HG03280 (cell line): Measurements from ENCODE around the gene F2RL1.
"Not testable (repeated sequence)": the region's sequence is repeated elsewhere in the genome, so short reads cannot be mapped to it uniquely, and the experiment has no call there.

Experiments
- ATAC-seq: cut with Tn5 transposase; IDR thresholded peaks from one replicate; pipeline ENCODE4 v1.9.1; 2021; ENCODE audit warnings: mild to moderate bottlenecking, moderate library complexity; ENCODE audit not compliant: unreplicated experiment

Gene F2RL1, protein sequence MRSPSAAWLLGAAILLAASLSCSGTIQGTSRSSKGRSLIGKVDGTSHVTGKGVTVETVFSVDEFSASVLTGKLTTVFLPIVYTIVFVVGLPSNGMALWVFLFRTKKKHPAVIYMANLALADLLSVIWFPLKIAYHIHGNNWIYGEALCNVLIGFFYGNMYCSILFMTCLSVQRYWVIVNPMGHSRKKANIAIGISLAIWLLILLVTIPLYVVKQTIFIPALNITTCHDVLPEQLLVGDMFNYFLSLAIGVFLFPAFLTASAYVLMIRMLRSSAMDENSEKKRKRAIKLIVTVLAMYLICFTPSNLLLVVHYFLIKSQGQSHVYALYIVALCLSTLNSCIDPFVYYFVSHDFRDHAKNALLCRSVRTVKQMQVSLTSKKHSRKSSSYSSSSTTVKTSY

DNA sequence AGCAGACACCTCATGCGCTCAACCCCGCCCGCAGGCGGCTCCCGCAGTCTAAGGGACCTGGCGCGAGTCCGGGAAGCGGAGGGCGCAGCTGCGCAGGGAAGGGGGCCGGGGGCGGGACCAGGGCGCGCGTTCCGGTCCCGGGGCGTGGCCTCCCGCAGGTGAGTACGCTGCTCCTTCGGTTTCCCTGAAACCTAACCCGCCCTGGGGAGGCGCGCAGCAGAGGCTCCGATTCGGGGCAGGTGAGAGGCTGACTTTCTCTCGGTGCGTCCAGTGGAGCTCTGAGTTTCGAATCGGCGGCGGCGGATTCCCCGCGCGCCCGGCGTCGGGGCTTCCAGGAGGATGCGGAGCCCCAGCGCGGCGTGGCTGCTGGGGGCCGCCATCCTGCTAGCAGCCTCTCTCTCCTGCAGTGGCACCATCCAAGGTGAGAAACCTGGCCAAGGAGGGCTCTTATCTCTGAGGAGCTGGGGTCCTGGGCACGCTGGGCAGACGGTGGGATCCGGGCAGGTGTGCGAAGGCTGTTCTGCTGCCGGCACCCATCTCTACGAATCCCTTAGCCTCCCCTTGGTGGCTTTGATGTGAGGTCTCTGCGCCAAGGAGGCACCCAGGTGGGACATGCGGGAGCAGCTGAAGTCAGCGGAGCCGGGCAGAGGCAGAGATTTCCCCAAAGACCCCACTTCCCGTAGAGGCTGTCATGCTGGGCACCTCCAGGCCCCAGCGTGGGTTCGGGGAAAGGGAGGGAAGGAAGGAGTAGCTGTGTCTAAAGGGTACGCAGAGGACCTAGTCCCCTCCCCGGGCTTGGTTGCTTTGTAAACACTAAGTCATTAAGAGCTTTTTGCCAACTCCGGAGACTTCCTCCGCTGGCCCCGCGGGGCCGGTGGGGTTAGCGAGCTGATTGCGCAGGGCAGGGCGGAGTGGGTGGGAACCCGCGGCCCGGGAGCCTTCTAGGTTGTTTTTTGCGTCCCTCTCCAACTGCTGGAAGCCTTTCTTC lies at the start of gene F2RL1:
Gene F2RL1, plus strand, starts transcription at position 187 of the 988 bp plus-strand sequence. Its CDS starts 153 bp downstream, at position 340.
- ATAC-seq = no peak

DNA sequence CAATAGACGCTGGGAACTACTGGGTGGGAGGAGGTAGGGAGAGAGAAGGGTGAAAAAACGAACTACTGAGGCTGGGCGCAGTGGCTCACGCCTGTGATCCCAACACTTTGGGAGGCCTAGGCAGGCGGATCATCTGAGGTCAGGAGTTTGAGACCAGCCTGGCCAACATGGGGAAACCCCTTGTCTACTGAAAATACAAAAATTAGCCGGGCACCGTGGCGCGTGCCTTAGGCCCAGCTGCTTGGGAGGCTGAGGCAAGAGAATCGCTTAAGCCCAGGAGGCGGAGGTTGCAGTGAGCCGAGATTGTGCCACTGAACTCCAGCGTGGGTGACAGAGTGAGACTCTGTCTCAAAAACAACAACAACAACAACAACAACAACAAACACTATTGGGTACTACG lies 47.8 kb upstream of the F2RL1 start:
- not testable (repeated sequence) for ATAC-seq

DNA sequence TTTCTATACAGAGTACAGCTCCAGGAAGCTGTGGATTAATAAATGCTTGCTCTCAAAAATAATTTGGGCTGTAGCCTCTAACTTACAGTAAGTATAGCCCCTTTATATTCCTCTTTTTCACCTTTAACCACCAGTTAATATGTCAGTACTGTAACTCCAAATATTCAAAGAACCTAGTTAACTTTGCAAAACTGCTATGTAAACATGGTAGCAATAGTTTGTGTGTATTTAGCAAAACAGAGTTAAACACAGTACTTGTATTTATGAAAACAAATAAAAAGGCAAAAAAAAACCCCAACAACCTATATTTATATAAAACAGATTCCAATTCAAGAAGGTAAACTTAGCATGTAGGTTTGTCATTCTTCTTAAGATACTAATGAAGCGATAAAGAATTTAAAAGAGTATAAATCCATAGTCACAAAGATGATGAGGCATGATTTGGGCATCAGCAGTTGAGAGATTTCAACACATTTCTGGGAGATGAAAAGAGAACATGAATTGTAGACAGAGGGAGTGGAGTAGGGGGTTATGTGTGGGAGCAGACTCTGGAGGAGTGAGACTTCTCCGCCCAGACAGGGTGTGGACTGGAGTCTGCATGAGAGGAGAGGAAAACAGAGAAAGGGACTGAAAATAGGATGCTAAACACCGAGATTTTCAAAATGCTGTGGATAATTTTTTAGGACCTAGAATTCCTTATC lies 47.0 kb upstream of the F2RL1 start:
- no peak for ATAC-seq

DNA sequence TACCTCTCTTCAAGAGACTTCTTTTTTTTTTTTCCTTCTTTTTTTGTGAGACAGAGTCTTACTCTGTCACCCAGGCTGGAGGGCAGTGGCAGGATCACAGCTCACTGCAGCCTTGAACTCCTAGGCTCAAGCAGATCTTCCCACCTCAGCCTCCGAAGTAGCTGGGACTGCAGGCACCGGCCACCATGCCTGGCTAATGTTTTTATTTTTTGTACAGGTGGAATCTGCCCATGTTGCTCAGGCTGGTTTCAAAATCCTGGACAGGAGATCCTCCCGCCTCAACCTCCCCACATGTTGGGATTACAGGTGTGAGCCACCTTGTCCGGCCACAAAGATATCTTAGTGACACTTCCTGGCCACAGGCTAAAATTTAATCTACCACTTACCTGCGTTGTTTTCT lies 42.9 kb upstream of the F2RL1 start:
- no peak for ATAC-seq

DNA sequence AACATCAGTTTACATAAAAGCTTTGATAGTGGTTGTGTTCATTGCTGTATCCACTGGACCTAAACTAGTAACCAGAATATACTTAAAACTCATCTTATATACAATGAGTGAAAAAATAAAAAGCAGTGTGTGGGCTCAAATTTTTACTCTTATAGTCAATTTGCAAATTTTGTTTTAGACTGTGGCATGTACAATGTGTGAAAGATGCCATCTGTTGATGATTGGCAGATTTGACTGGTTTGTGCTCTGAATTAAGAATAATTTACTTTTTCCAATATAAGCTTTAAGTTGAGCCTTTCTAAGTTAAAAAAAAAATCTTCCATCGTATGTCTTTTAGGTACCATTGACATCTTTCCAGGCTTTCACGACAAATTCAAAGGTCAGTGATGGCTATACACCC lies 42.4 kb upstream of the F2RL1 start:
- no peak for ATAC-seq

DNA sequence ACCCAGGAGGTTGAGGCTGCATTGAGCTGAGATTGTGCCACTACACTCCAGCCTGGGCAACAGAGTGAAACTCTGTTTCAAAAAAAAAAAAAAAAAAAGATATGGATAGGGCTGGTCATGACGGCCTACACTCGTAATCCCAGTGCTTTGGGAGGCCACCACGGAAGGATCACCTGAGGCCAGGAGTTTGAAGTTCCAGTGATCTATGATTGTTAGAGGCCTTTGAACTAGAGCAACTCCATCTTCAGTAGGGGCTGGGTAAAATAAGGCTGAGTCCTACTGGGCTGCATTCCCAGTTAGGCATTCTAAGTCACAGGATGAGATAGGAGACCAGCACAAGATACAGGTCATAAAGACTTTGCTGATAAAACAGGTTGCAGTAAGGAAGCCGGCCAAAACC lies 38.2 kb upstream of the F2RL1 start:
- not testable (repeated sequence) for ATAC-seq

DNA sequence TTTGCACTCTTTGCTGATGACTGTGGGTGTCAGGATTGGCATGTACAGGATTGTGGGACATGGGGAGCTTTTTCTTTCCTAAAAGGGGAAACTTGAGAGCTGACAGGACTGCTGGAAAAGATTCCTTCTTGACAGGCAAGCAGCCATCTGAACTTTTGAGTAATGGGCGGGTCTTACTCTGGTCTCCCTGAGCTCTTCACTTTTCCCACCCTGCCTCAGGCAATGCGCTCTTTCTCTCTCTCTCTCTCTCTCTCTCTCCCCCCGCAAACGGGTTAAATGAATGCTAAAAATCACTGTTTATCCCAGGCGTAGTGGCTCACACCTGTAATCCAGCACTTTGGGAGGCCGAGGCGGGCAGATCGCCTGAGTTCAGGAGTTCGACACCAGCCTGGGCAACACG lies 37.1 kb upstream of the F2RL1 start:
- ATAC-seq = no peak

DNA sequence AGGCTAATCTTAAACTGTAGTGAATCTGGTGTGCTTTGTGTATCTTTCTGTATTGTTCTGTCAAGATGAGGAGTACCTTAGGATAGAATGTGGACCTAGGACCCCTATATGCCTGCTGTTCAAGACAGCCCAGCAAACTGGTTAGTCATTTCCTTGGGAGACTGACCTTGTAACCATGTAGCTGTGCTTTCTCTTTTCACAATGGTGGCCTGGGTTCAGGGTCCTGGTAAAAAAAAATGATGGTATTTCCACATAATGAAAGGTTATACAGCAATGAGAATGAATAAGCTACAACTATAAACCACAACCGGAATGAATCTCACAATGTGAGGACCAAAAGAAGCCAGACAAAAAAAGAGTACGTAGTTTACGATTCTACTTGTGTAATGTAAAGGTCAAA lies 36.4 kb upstream of the F2RL1 start:
- no peak for ATAC-seq

DNA sequence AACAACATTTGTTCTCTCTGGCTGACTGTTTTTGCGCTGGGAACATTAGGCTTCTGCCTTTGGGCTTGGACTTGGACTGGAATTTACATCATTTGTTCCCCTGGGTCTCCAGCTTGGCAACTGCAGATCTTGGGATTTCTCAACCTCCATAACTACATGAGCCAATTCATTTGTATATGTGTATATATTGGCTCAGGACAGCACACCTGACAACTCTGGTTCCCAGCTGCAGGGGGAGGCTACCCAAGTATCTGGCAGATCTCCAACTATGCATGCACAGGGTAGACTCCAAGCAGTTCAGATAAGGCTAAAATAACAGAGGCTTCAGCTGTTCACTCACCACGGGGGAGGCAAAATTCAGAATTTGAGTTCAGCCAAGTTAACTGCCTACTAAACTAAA lies 31.6 kb upstream of the F2RL1 start:
- no peak for ATAC-seq

DNA sequence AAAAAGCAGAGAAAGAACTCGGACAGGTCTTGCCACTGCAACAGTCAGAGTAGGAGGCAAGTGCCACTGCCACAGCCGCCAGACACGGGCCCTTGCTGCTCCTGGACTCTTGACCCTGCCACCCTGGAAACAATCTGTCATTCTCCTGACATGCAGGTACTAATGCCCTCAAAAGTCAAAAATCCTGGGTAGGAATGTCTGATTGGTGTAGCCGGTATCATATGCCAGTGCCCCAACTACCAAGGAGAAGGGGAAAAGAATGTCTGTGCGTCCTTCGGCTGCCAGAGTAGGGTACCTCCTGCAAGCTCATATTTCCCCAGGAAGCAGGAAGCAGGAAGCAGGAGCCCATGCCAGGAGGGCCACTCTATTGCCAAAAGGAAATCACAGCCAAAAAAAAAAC lies 30.5 kb upstream of the F2RL1 start:
- ATAC-seq = no peak

DNA sequence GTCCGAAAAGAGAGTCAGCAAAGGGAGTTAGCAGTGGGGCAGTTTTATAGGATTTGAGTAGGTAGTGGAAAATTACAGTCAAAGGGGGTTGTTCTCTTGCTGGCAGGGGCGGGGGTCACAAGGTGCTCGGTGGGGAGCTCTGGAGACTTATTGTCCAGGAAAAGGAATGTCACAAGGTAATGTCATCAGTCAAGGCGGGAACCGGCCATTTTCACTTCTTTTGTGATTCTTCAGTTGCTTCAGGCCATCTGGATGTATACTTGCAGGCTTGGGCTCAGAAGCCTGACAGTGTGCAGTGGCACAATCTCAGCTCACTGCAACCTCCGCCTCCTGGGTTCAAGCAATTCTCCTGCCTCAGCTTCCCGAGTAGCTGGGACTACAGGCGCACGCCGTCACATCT lies 29.6 kb upstream of the F2RL1 start:
- ATAC-seq = not testable (repeated sequence)

DNA sequence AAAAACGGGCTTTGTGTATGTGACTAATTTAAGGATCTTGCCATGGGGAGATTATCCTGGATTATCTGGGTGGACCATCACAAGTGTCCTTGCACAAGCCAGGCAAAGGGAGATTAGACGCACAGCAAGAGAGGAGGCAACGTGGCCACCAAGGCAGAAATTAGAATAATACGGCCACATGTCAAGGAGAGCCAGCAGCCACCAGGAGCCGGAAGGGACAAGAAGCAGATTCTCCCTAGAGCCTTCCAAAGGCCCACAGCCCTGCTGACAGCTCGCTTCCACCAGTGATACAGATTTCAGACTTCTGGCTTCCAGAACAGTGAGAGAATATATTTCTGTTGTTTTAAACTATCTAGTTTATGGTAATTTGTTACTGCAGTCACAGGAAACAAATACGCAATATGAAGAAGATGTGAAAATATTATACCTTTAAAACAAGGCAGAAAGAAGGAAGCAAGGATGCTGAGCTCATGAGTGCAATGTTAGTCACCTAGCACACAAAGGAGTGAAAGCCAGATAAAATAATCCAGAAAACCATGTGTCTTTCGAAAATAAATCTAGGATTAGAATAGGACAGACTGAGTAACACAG lies 28.7 kb upstream of the F2RL1 start:
- ATAC-seq = no peak

DNA sequence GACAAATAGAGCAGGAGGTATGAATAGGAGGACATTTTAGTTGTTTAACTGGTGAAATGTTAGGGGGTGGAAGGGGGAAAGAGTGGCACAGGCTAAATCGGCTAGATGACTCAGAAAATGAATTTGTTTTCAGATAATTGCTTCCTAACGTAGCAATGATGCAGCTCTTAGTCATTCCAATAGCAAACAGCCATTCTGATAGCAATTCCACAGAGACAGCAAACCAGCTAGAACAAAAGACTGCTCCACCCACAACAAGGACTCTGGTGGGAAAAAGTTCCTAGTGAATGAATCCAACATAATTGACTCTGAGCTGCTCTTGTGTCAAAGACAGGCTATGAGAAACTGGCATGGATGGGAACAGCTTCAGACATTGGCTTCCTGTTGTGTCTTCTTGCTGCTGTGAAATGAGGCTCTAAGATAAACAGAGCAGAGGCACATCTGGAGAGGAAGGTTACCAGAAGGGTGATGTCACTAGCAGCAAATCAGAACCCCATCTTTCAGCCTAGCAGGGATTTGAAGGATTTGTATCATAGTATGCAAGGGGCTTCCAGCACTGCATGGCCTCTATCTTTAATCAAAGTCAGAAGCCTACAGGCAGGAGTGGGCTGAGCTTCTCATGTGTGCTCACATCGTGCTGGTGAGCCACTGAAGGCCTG lies 28.1 kb upstream of the F2RL1 start:
- no peak for ATAC-seq

DNA sequence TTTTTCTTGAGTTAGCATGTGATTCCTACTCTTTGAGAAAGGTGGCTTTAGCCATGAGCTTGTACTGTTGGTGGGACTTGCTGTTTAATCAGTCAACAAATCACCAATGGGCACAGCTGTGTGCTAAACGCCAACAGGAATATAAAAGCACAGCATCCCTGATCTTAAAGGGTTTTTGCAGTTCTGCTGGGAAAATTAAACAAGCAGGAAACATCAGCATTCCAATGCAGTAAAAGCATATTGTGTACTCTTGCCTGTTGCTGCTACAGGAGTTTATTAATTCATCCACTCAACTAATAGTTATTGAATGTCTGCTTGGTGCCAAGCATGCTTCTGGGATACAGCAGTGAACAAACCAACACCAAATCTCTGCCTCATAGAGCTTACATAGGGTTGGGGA lies 27.4 kb upstream of the F2RL1 start:
- no peak for ATAC-seq

DNA sequence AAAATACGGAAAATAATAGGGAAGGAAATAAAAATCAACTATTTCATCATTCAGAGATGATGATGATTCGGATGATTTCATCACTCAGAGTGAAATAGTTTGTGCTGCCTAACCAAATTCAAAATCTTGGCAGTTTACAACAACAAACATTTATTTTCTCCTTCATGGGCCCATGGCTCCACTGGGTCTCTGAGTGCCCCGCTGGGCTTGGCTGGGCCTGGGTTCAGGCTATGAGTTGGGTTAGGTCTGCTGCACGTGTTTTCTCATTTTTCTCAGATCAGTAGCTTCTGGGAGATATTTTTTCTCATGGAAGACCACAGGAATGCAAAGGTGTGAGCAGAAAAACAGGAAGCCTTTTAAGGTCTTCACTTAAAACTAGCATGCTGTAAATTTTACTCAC lies 24.0 kb upstream of the F2RL1 start:
- no peak for ATAC-seq

DNA sequence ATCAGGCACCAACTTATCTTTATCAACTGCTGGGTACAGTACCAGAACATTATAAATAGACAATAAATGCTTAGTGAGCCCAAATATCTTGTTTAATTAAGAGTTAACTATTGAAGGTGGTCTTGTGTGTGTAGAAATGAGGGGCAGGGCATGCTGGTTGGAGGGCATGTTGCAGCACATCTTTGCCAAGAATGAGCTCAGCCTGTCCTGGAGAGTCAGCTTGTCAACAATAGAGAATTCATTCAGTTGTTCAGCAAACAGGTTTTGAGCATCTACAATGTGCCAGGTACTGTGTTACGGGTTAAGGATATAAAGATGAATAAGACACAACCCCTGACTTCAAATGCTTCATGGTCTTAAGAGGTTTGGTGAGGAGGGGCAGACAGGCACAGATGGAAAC lies 19.2 kb upstream of the F2RL1 start:
- no peak for ATAC-seq

DNA sequence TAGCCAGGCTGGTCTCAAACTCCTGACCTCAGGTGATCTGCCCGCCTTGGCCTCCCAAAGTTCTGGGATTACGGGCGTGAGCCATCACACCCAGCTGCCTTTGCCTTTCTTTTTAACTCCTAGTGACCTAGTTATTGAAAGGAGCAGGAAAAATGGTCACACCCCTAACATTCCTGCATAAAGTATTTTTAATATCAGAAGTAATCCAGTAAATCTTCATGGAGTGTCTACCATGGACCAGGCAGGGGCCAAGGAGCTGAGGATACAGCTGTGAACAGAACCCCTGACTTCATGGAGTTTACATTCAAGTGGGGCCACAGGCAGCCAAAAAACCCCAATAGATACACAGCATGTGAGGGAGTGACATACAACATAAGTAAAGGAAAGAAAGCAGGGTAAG lies 18.3 kb upstream of the F2RL1 start:
- no peak for ATAC-seq

DNA sequence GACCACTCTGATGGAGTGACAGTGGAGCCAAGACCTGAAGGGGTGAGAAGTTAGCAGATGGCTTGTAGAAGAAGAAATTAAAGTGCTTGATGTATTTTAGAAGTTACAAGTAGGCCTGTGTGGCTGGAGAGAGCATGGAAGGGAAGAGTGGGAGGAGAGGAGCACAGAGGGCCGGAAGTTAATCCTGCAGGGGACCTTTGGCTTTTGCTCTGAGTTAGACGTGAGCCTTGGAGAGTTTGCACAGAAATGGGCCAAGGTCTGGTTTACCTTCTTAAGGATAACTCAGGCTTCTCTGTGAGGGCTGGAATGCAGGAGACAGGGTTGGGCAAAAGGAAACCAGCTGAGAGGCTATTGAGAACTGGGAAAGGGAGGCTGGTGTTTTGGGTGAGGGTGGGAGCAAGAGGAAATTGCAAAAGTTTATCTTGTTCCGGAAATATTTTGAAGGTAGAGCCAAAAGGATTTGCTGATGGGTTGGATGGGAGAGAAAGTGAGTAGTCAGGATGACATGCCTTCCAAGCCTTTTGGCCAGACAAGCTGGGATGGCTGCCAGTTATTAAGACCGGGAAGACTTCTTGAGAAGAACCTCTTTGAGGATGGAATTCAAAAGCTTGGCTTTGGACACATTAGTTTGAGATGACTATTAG lies 17.5 kb upstream of the F2RL1 start:
- no peak for ATAC-seq

DNA sequence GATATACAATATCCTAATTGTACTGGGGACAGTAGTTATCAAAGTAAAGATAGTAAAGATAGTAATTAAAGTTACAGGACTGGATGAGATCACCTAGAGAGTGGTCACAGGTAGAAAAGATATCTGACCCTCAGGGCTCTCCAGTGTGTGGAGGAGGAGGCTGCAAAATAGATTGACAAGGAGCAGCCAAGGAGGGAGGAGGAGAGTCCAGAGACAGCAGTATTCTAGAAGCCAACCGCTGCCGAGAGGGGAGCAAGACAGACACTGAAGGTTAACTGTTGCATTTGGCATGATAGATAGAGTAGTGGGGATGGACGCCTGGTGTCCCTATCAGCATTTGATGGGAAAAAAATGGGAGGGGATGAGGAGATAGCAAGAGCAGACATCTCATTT lies 17.0 kb upstream of the F2RL1 start:
- no peak for ATAC-seq

DNA sequence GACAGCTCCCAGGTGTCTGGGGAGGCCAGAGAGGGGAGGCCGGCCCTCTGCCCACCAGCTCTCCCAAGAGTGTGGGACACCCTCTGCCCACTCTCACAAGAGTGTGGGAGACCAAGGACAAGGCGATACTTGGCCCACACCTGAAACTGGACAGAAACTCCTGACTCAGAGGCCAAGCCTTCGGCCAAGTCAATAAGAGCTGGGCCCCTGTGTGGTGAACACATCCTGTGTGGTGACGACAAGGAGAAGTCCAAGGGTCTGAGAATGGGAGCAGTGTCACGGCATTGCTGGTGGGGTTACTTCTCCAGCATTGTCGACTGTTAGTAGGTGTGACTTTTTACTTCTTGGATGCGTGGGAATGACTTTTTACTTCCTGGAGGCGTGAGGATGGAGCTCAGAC lies 14.6 kb upstream of the F2RL1 start:
- no peak for ATAC-seq
